Measurements from ENCODE around the gene VAV2. TPM values are rescaled to one million over a fixed set of nuclear protein-coding genes. Genes with fewer than 3 reads are reported as not detected.

Gene VAV2
- polyA plus RNA-seq, 4 donors, result 26.7 to 45.7 (median 36.2) TPM

GRCh38 chr9:133779081-133779480 lies 213.0 kb downstream of the VAV2 start:
- Histone ChIP-seq H3K4me3 (ENCODE audit: low read depth in 1 of 3, low read length in 3 of 3) (no peak overlapping the region), H3K4me1 (ENCODE audit: control insufficient read depth in 3 of 3, insufficient read depth in 2 of 3, low read depth in 1 of 3, low read length in 2 of 3) (no peaks in the 10 kb centered on the region), H3K27me3 (ENCODE audit: control insufficient read depth in 3 of 3, insufficient read depth in 3 of 3, low read length in 3 of 3) (no peaks in the 10 kb centered on the region), H3K27ac (ENCODE audit: low read depth in 1 of 3, low read length in 2 of 3) (no peak overlapping the region), H3K9me3 (ENCODE audit: control insufficient read depth in 2 of 2, insufficient read depth in 1 of 2, low read depth in 1 of 2, low read length in 1 of 2) (peaks cover 0 to 17% of the 10 kb centered on the region in 2 donors), H3K36me3 (ENCODE audit: control insufficient read depth in 3 of 3, insufficient read depth in 2 of 3, low read depth in 1 of 3, low read length in 3 of 3) (peaks cover 7 to 95% (median 24%) of the 10 kb centered on the region in 3 donors)
- WGBS, 3 donors, result 92 to 94% (median 94%) methylated on average over 8 of the region's 8 CpGs
- DNase-seq (no peak), FAIRE-seq (no peak)

GRCh38 chr9:133778336-133779013 lies 213.6 kb downstream of the VAV2 start:
- Histone ChIP-seq H3K27me3 (ENCODE audit: control insufficient read depth in 3 of 3, insufficient read depth in 3 of 3, low read length in 3 of 3) (no peaks in the 10 kb centered on the region), H3K36me3 (ENCODE audit: control insufficient read depth in 3 of 3, insufficient read depth in 2 of 3, low read depth in 1 of 3, low read length in 3 of 3) (peaks cover 9 to 91% (median 27%) of the 10 kb centered on the region in 3 donors), H3K27ac (ENCODE audit: low read depth in 1 of 3, low read length in 2 of 3) (no peak overlapping the region), H3K9me3 (ENCODE audit: control insufficient read depth in 2 of 2, insufficient read depth in 1 of 2, low read depth in 1 of 2, low read length in 1 of 2) (peaks cover 0 to 19% of the 10 kb centered on the region in 2 donors), H3K4me1 (ENCODE audit: control insufficient read depth in 3 of 3, insufficient read depth in 2 of 3, low read depth in 1 of 3, low read length in 2 of 3) (no peaks in the 10 kb centered on the region), H3K4me3 (ENCODE audit: low read depth in 1 of 3, low read length in 3 of 3) (no peak overlapping the region)
- 94 to 96% (median 95%) methylated on average over 16 to 20 of the region's 20 CpGs for WGBS, 3 donors
- DNase-seq (no peak), FAIRE-seq (no peak)

GRCh38 chr9:133777871-133778270 lies 214.3 kb downstream of the VAV2 start:
- 95 to 98% (median 95%) methylated on average over 14 of the region's 14 CpGs for WGBS, 3 donors
- H3K27me3 ChIP-seq (ENCODE audit: control insufficient read depth in 3 of 3, insufficient read depth in 3 of 3, low read length in 3 of 3), result no peaks in the 10 kb centered on the region
- H3K4me1 ChIP-seq (ENCODE audit: control insufficient read depth in 3 of 3, insufficient read depth in 2 of 3, low read depth in 1 of 3, low read length in 2 of 3), result no peaks in the 10 kb centered on the region
- peaks cover 9 to 90% (median 27%) of the 10 kb centered on the region in 3 donors for H3K36me3 ChIP-seq (ENCODE audit: control insufficient read depth in 3 of 3, insufficient read depth in 2 of 3, low read depth in 1 of 3, low read length in 3 of 3)
- peaks cover 0 to 19% of the 10 kb centered on the region in 2 donors for H3K9me3 ChIP-seq (ENCODE audit: control insufficient read depth in 2 of 2, insufficient read depth in 1 of 2, low read depth in 1 of 2, low read length in 1 of 2)
- H3K4me3 ChIP-seq (ENCODE audit: low read depth in 1 of 3, low read length in 3 of 3), result no peak overlapping the region
- no peak overlapping the region for H3K27ac ChIP-seq (ENCODE audit: low read depth in 1 of 3, low read length in 2 of 3)
- no peak for FAIRE-seq
- DNase-seq, result no peak

- no peak for DNase-seq
- Histone ChIP-seq H3K4me3 (ENCODE audit: low read depth in 1 of 3, low read length in 3 of 3) (no peak overlapping the region), H3K36me3 (ENCODE audit: control insufficient read depth in 3 of 3, insufficient read depth in 2 of 3, low read depth in 1 of 3, low read length in 3 of 3) (peaks cover 9 to 90% (median 29%) of the 10 kb centered on the region in 3 donors), H3K9me3 (ENCODE audit: control insufficient read depth in 2 of 2, insufficient read depth in 1 of 2, low read depth in 1 of 2, low read length in 1 of 2) (peaks cover 0 to 19% of the 10 kb centered on the region in 2 donors), H3K27ac (ENCODE audit: low read depth in 1 of 3, low read length in 2 of 3) (no peak overlapping the region), H3K4me1 (ENCODE audit: control insufficient read depth in 3 of 3, insufficient read depth in 2 of 3, low read depth in 1 of 3, low read length in 2 of 3) (no peaks in the 10 kb centered on the region), H3K27me3 (ENCODE audit: control insufficient read depth in 3 of 3, insufficient read depth in 3 of 3, low read length in 3 of 3) (no peaks in the 10 kb centered on the region)
- FAIRE-seq, result no peak
- WGBS, 3 donors, result 81 to 91% (median 89%) methylated on average over 15 of the region's 15 CpGs
Measured at GRCh38 chr9:133777068-133777791, 214.9 kb downstream of the VAV2 start.

- H3K27me3 ChIP-seq (ENCODE audit: control insufficient read depth in 3 of 3, insufficient read depth in 3 of 3, low read length in 3 of 3), result no peaks in the 10 kb centered on the region
- 95 to 97% (median 96%) methylated on average over 27 of the region's 27 CpGs for whole genome bisulfite sequencing, 3 donors
- peaks cover 12 to 93% (median 32%) of the 10 kb centered on the region in 3 donors for H3K36me3 ChIP-seq (ENCODE audit: control insufficient read depth in 3 of 3, insufficient read depth in 2 of 3, low read depth in 1 of 3, low read length in 3 of 3)
- no peak overlapping the region for H3K4me3 ChIP-seq (ENCODE audit: low read depth in 1 of 3, low read length in 3 of 3)
- peaks cover 0 to 19% of the 10 kb centered on the region in 2 donors for H3K9me3 ChIP-seq (ENCODE audit: control insufficient read depth in 2 of 2, insufficient read depth in 1 of 2, low read depth in 1 of 2, low read length in 1 of 2)
- DNase-seq (no peak), FAIRE-seq (no peak)
- H3K27ac ChIP-seq (ENCODE audit: low read depth in 1 of 3, low read length in 2 of 3), result no peak overlapping the region
- no peaks in the 10 kb centered on the region for H3K4me1 ChIP-seq (ENCODE audit: control insufficient read depth in 3 of 3, insufficient read depth in 2 of 3, low read depth in 1 of 3, low read length in 2 of 3)
Measured at GRCh38 chr9:133775951-133776905, 215.9 kb downstream of the VAV2 start.

GRCh38 chr9:133775291-133775690 lies 216.8 kb downstream of the VAV2 start:
- no peaks in the 10 kb centered on the region for H3K27me3 ChIP-seq (ENCODE audit: control insufficient read depth in 3 of 3, insufficient read depth in 3 of 3, low read length in 3 of 3)
- DNase-seq (no peak), FAIRE-seq (no peak)
- peaks cover 0 to 19% of the 10 kb centered on the region in 2 donors for H3K9me3 ChIP-seq (ENCODE audit: control insufficient read depth in 2 of 2, insufficient read depth in 1 of 2, low read depth in 1 of 2, low read length in 1 of 2)
- H3K4me3 ChIP-seq (ENCODE audit: low read depth in 1 of 3, low read length in 3 of 3), result no peak overlapping the region
- no peaks in the 10 kb centered on the region for H3K4me1 ChIP-seq (ENCODE audit: control insufficient read depth in 3 of 3, insufficient read depth in 2 of 3, low read depth in 1 of 3, low read length in 2 of 3)
- H3K27ac ChIP-seq (ENCODE audit: low read depth in 1 of 3, low read length in 2 of 3), result no peak overlapping the region
- H3K36me3 ChIP-seq (ENCODE audit: control insufficient read depth in 3 of 3, insufficient read depth in 2 of 3, low read depth in 1 of 3, low read length in 3 of 3), result peaks cover 12 to 93% (median 32%) of the 10 kb centered on the region in 3 donors
- WGBS, 3 donors, result 91 to 92% (median 91%) methylated on average over 2 of the region's 2 CpGs

- peaks cover 16 to 93% (median 36%) of the 10 kb centered on the region in 3 donors for H3K36me3 ChIP-seq (ENCODE audit: control insufficient read depth in 3 of 3, insufficient read depth in 2 of 3, low read depth in 1 of 3, low read length in 3 of 3)
- no peak for DNase-seq
Measured at GRCh38 chr9:133774799-133775198, 217.3 kb downstream of the VAV2 start.

More at GRCh38 chr9:133774799-133775198, 217.3 kb downstream of the VAV2 start:
- FAIRE-seq, result no peak
- Histone ChIP-seq H3K4me1 (ENCODE audit: control insufficient read depth in 3 of 3, insufficient read depth in 2 of 3, low read depth in 1 of 3, low read length in 2 of 3) (no peaks in the 10 kb centered on the region), H3K27ac (ENCODE audit: low read depth in 1 of 3, low read length in 2 of 3) (no peak overlapping the region), H3K9me3 (ENCODE audit: control insufficient read depth in 2 of 2, insufficient read depth in 1 of 2, low read depth in 1 of 2, low read length in 1 of 2) (peaks cover 0 to 19% of the 10 kb centered on the region in 2 donors), H3K27me3 (ENCODE audit: control insufficient read depth in 3 of 3, insufficient read depth in 3 of 3, low read length in 3 of 3) (no peaks in the 10 kb centered on the region), H3K4me3 (ENCODE audit: low read depth in 1 of 3, low read length in 3 of 3) (no peak overlapping the region)
- WGBS, 3 donors, result 97 to 98% (median 97%) methylated on average over 16 of the region's 16 CpGs

Measured in small intestine (tissue), 7 donors.